ENCODE data around the gene SORCS3.

DNA sequence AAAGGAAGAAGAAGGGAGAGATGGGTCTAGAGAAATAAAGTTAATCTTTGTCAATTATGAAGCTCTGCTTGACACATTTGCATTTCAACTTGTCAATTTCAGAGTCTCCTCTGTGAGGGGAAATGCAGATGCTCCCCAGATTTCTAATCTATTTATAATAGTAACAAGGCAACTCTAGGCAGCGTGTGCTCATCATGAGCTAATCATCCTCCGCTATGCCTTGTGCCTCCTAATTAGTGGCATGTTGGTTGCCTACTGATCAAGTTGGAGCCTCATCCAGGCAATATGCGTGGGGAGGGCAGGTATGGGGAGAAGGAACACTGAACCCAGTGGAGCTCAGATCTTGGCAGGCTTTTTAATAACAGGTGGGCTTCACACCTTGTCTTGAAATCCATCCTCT lies 628.6 kb downstream of the SORCS3 start:
- TF ChIP-seq, protein P1, sequence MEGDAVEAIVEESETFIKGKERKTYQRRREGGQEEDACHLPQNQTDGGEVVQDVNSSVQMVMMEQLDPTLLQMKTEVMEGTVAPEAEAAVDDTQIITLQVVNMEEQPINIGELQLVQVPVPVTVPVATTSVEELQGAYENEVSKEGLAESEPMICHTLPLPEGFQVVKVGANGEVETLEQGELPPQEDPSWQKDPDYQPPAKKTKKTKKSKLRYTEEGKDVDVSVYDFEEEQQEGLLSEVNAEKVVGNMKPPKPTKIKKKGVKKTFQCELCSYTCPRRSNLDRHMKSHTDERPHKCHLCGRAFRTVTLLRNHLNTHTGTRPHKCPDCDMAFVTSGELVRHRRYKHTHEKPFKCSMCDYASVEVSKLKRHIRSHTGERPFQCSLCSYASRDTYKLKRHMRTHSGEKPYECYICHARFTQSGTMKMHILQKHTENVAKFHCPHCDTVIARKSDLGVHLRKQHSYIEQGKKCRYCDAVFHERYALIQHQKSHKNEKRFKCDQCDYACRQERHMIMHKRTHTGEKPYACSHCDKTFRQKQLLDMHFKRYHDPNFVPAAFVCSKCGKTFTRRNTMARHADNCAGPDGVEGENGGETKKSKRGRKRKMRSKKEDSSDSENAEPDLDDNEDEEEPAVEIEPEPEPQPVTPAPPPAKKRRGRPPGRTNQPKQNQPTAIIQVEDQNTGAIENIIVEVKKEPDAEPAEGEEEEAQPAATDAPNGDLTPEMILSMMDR (IDR thresholded peaks at IDR 0.05): no peak
- TF ChIP-seq POLR2A (IDR thresholded peaks at IDR 0.05): no peak
